GM21576 (cell line): ENCODE measurements around the gene LRP2BP.

Experiments used
- ATAC-seq: cut with Tn5 transposase; IDR thresholded peaks from one replicate; pipeline ENCODE4 v1.9.1; 2021; ENCODE audit warnings: mild to moderate bottlenecking, moderate library complexity; ENCODE audit not compliant: unreplicated experiment

Gene LRP2BP

DNA sequence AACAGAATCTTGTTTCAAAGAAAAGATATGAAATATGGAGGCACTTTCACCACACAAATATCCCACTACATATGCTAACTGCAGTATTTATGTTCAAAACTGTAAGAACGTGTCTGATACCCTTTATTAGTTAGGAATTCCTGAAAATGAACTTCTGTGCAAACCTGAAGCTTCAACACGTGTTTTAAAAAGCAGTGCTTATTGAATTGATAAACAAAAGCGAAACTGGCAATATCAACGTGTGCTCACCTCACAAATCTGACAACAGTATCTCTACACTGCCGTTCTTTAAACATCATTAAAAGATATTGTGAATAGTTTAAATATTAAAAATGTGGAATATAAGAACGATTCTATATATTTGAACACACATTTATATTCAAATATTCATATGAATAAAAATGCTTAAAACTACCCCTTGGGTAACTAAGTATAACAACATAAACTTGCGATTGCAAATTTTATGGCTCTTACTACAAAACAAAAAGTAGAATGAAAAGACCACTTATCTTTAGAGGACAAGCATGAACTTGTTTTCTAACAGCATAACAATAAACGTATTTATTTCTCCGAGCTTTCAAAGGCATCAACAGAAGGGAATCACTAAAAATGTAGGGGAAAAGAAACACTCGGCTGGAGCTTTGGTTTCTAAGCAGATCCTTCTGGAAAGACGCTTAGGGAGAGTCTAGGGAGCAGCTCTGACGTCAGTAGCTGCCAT lies at the start of gene LRP2BP:
Gene LRP2BP (minus strand): TSS at position 687 of the 718 bp plus-strand sequence. CDS start 17,738 bp downstream, outside the sequence.
- ATAC-seq, result no peak

DNA sequence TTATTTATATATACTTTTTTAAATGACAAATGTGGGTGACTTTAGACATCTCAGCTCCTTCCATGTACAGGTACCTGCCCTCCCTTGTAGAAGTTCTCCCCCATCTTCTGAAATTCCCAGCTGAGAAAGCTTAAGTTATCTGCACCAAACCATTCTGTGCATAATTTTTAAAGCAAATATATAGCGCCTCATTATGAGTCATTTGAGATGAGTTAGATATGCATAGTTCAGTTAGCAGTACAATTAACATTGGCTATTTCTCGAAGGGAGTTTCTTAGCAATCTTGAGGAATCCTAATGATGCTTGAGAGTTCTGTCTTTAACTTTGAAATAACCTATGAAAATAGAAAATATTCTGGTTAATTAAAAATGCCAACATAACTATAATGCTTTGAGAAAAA lies 49.5 kb upstream of the LRP2BP start:
- ATAC-seq, result no peak

DNA sequence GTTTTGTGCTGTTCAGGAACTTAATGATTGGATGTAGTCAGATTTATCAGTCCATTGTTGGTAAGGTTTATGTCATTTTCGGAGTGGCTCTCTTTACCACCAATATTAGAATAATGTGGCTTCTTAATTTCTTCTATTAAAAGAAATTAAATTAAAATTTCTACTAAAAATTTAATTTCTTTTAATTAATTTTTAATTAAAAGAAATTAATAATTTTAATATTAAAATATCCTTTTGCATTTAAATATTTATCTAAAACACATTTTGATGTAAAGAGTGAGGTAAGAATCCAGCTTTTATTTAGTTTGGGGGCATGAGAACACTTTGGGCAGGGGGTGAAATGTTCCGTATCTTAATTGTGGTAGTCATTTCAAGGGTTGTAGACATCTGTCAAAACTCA lies 45.8 kb upstream of the LRP2BP start:
- no peak for ATAC-seq

DNA sequence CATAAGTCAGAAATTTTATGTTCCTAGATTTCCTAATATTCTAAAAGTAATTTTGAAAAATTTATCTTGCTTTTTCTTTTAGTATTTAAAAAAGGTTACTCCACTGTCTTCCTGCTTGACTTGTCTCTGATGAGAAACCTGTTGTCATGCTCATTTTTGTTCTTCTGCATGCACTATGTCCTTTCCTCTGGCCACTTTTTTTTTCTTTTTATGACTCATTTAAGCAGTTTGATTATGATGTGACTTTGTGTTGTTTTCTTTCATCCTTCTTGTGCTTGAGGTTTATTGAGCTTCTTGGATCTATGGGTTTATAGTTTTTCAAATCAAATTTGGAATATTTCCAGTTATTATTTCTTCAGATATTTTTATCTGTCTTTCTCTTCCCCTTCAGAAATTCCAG lies 42.1 kb upstream of the LRP2BP start:
- no peak for ATAC-seq

DNA sequence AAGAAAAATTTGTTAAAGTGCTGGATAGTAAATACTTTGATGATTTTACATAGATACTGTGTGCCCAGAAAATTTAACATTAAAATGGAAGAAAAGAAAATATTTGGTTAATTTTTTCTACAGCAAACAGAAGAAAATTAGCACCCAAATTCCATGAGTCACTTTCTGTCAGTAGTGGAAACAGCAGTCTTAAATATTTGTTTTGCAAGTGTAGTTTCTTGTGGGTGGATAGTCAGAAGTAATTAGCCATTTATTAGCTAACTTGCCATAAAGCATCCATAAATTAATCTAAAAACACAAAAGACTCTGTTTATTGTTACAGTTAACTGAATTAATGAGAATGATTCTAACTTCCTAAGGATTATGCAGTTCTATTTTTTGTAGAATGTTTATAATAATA lies 39.7 kb upstream of the LRP2BP start:
- no peak for ATAC-seq

DNA sequence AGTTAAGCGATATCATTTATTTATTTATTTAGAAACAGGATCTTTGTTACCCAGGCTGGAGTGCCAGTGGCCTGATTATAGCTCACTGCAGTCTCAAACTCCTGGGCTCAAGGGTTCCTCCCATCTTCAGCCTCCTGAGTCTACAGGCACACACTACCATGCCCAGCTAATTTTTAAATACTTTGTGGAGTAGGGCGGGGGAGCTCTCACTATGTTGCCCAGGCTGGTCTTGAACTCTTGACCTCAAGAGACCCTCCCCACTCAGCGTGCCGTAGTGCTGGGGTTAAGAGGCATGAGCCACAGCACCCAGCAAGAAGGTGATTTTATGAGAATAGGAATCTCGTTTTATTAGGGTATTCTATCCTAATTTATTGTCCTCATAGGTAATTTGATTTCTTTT lies 33.9 kb upstream of the LRP2BP start:
- no peak for ATAC-seq

DNA sequence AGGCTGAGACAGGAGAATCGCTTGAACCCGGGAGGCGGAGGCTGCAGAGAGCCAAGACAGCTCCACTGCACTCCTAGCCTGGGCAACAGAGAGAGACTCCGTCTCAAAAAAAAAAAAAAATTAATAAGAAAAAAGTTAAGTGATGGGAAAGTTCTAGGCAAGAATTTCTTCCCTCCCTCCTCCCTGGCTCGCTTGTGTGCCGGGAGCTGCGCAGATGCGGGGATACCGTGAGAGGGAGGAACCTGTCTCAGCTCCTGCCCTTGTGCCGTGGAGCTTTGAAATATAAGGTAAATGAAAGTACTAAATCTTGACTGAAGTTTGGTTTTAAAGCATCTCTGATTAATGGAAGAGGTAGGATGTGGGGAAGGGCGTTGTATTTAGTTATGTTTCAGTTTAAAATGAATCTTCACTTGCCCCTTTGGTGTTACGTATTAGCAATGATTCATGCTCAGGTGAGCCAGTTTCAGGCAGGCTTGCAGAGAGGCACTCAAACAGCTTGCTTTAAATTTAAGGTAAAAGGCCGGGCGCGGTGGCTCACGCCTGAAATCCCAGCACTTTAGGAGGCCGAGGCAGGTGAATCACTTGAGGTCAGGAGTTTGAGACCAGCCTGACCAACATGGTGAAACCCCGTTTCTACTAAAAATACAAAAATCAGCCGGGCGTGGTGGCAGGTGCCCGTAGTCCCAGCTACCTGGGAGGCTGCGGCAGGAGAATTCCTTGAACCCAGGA lies 31.4 kb upstream of the LRP2BP start:
- ATAC-seq, result no peak

DNA sequence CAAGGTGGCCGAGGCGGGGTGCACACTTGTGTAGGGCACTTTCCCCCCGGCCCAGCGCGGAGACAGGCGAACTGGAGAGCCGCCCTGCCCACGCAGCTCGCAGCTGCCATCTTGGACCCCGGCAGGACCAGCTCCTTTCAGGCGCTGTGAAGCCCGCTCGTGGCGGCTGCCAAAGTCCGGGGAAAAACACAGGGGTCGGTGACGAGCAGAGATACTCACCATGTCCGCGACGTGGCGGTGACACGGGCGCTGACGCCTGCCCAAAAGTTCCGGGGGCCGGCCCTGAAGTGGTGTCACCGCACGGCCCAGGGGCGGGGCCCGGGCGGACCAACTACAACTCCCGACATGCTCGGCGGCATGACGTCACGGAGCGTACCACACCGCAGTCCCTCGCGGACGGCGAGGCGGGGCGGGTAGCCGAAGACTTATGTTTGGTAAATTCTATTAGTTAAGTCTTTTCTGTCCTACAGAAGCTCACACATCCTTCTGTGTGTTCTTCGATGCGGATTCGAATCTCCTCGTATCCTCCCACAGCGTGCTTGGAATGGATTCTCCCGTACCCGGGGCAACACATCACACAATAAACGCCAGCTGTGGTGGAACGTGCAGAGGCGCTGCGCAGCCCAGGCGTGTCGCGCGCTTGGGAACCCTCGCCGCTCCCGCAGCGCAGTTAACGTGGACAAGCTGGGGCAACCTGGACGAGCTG lies 30.1 kb upstream of the LRP2BP start, which contains the start of gene UFSP2:
Gene UFSP2 (minus strand): TSS at position 318 of the 706 bp plus-strand sequence. CDS start 96 bp downstream, at position 222.
- peak; percentile 93 for ATAC-seq

DNA sequence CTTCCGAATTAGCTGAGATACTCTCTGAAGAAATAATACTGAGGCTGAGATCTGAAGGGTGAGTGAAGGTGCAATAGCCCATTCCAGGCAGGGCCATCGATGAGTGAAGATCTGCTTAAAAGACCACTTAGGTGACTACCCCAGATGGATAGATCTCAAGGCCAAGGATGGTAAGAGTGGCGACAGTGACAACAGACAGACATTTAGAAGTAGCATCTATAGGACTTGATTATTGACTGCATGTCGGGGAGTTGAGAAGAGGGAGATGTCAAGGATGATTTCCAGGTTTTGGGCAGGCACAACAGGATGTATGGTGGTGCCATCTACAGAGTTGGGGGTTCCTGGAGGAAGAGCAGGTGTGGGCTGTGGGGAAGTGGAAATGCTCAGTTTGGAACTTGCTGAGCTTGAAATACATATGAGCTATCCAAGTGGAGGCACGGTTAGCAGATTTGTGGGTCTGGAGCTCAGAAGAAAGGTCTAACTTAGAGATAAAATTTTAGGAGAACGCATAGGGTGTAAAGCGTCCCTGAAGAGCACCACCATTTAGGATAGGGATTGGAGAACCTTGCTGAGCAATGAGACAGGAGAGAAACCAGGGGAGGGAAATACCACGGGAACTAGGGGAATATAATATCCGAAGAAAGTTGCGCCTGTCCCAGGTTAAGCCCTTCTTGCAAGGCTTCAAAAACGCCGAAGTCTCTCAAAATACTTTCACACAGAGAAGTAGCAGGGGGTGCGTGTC lies 29.4 kb upstream of the LRP2BP start:
- peak; percentile 2 for ATAC-seq

DNA sequence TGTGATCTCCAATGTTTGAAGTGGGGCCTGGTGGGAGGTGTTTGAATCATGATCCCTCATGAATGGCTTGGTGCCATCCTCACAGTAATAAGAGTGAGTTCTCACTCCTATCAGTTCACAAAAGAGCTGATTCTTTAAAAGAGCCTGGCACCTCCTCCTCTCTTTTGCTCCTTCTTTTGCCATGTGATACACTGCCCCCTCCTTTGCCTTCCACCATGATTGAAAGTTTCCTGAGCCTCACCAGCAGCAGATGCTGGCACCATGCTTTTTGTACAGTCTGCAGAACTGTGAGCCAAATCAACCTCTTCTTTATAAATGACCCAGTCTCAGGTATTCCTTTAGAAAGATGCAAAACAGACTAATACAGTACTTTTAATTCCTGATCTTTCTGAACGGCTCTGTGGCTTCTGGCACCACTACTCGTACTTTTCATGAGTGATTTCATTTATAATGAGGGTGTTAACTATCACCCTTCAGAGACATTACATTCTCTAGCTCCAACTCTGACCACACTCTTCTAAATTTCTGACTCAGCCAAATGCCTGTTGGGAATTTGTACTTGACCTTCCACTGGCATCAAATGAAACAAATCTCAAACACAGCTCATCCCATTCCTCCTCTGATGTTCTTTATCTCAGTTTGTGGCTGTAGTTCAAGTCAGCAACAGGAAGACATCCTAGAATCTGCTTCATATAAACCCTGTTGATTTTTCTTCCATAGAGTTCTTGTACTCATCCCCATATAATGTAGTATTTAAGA lies 25.8 kb upstream of the LRP2BP start:
- ATAC-seq, result no peak

DNA sequence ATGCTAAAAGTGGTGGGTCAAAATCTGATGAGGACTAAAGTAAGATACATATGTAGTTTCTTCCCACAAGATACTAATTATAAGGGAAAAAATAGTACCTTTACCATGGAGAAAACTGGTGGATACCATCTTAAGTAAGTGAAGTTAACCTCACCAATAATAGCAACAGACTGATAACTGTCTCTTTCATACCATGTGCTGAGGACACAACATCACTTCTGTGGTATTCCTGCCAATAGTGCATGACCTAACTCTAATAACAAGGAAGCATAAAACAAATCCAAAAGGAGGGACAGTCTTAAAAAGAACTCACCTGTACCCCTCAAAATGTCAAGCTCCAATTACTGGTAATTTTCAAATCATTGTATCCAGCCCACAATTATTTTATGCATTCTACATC lies 21.2 kb upstream of the LRP2BP start:
- ATAC-seq, result no peak

DNA sequence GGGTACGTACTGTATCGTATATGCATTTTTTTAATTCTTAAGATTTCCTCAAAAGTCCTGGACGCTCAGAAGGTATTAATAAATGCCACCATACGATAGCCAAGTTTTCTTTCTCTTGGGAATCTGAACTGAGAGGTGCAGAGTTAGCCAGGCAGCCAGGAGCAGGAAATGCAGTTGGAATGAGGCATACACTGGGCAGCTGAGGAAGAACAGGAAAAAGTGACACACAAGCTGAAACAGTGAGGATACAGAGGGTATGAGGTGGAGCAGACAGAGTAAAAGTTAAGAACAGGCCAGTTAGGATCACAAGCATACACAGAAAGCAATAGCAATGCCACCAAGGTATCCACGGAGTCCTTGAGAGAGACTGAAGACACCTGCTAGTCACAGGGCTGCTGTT lies 16.7 kb upstream of the LRP2BP start:
- ATAC-seq, result no peak

DNA sequence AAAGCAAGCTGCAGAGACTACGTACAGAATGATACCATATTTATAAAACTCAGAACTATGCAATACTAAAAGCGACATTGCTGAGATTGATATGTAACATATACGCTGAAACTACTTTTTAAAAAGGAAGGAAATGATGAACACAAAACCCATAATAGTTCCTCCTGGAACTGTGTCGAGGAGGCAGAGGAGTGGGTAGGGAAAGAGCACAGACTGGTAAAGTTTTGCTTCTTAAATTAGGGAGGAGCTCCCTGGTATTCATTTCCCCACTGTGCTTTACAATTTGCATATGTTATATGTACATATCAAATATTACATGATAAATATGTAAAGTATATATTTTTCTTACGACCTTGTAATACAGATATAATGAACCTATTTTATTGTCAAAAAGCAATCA lies 16.1 kb upstream of the LRP2BP start:
- ATAC-seq, result no peak

DNA sequence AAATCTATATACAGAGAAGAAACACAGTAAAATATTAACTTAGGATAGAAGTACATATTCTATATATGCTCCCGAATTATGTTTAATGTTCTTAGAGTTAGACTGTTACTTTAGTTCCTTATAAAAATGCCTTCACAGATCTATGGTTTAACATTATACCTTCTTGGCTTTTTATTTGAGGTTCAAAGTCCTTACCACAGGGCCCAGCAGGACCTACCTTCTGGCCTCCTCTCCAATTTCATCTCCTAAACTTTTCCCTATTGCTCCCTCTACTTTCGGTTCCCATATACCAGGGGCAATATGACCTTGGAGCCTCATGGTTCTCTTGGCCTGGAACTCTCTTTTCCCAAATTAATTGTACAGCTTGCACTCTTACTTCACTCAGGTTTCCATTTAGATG lies 12.7 kb upstream of the LRP2BP start:
- no peak for ATAC-seq

DNA sequence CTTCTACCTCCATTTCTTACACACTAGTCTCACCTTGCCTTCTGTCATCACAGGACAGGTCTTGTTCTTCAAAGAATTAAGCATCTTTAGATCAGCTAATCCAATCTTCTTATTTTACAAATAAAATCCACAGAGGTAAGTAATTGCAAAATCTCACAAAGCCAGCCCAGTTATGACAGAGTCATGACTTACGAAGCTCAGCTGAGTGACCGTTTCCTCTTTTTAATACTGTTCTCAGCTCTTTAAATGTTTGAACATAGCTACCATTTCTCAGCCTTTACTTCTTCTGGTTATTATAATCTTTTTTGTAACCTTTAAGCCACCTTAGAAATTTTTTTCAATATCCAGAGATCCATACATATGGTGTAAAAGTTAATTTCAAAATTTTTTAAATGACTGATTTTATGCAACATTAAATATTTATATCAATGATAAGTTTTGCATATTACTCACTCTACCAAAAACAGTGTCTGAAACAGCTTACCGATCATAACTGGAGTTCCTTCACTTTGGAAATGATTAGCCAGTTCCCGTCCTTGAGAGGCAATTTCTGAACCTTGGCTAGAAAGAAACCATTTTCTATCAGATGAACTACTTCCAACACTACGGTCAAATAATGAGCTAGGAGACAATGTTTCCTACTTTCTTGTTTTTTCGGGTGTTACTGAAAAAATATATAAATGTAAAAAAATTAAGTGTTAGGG lies 9.7 kb upstream of the LRP2BP start:
- peak; percentile 44 for ATAC-seq

DNA sequence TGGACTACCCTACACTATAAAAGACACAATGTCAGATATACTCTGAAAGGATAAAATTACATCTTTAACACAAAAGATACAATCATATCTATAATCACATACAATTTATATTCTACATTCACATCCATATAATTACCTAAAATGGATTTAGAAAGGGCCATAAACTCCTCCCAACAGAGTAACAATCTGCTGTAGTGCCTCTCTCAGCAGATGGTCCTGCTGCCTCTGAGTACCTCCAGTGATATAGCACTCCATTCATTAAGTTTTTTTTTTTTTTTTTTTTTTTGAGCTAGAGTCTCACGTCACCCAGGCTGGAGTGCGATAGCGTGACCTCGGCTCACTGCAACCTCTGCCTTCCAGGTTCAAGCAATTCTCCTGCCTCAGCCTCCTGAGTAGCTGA lies 8.3 kb upstream of the LRP2BP start:
- ATAC-seq, result no peak

DNA sequence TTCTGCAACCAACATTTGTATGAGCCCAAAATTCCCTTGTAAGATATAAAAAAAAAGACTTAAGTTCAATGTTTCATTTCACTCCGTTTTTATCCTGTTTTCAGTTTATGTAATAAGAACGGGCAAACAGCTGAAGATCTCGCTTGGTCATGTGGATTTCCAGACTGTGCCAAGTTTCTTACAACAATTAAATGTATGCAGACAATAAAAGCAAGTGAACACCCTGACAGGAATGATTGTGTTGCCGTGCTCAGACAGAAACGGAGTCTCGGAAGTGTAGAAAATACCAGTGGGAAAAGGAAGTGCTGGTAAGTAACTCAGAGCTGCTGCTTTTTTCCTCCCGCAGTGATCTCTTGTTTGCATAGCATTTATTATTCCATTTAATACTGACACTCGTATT lies 3.7 kb upstream of the LRP2BP start:
- ATAC-seq, result no peak

DNA sequence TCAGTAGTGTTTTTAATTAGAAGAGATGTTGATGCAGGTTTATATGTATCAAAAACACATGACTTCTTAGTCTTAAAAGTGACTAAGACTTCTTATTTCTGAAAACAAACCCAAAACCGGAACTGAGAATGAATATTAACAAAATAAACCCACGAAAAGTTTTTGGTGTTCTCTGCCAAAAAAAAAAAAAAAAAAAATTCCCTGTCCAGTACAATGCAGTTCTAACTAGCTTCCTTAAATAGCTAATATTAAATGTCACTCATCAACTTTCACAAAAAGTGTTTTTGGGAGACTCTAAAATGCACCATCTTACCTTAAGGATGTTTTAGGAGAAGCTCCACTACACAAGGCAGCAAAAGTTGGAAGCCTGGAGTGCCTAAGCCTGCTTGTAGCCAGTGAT lies 2.9 kb upstream of the LRP2BP start:
- no peak for ATAC-seq

DNA sequence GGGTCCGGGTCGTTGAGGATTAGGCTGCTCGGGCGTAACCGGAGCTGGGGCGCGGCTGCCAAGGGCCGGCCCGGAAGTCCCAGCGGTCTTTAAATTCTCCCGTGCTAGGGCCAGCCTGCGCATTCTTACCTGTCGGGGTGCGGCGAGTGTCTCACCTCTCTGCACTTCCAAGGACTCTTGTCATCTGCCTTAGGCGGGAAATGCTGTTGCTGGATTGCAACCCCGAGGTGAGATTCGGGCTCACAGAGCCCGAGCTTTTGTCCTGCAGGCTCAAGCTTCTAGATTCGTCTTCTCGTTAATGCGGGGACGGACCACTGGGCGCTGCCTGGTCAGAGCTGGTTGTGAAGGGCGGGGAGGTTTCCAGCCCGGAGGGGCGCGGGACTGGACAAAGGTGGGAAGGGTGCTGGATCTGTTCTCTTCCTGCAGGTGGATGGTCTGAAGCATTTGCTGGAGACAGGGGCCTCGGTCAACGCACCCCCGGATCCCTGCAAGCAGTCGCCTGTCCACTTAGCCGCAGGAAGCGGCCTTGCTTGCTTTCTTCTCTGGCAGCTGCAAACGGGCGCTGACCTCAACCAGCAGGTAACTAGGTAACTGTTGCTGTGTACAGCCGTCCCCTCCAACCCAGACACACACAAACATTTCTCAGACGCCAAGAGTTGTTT lies 1.1 kb upstream of the LRP2BP start, which contains the start of gene ANKRD37:
Gene ANKRD37 (plus strand): TSS at position 118 of the 662 bp plus-strand sequence. CDS start 83 bp downstream, at position 201.
- ATAC-seq, result peak; percentile 2
